Glomerular visceral epithelial cell (primary cell): ENCODE measurements around the gene IZUMO1.
"Not testable (repeated sequence)": the region's sequence is repeated elsewhere in the genome, so short reads cannot be mapped to it uniquely, and the experiment has no call there.

Experiments used
- DNase-seq: peaks from one replicate; pipeline ENCODE4 v3.0.0-alpha.2; 2016; ENCODE audit errors: extremely low spot score

Gene IZUMO1

GRCh38 chr19:48746738-48747575 is at the start of gene IZUMO1:
TSS of gene IZUMO1 (minus strand) at chr19:48746909. CDS start at chr19:48745859, 1,050 bp downstream.
- DNase-seq: peak; percentile 76

GRCh38 chr19:48795685-48796070 is 49.0 kb upstream of the IZUMO1 start:
- DNase-seq: no peak

DNA sequence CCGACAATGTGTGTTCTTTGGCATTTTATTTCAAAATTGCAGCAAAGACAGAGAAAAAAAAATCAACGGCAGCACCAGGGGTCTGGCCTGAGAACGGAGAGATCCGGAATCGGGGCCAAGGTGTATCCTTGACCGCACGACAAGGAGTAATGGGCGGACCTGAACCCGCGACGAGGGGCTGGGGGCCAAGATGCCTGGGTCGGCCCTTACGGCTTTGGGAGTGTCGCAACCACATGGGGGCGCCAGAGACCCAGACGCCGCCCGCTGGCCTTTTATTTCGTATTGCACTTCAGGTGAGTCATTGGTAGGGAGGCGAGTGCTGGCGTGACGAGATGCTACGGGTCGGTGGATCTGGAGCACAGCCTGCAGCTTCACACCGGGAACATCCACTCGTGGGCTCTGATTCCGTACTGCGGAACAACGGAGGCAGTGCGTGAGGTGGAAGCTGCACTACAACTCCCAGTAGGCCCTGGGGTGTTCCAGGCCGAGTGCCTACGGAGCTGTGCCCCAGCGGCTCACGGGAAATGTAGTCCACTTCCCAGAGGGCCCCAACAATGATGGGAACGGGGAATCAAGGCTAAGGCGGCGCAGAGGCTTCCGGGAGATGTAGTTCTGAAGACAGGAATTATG is 48.5 kb upstream of the IZUMO1 start:
- peak; percentile 91 for DNase-seq

- DNase-seq: no peak
Observed at GRCh38 chr19:48794291-48794690, 47.6 kb upstream of the IZUMO1 start.

DNA sequence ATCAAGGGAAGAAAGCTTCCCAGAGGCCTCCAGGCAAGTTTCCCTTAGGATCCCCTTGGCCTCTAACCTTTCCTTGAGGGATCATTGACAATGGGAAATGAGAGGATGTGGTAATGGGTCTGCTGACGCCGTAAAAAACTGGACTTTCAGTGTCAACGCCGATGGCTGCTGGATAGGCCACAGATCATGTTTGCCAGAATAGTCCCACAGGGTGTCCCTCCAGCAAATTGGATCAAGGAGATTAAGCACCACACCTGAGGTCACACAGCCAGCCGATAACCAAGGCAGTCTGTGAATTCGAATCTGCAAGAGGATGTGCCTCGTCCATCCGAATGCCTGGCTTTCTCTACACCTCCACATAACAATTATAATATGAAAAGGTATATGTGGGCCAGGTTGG is 46.6 kb upstream of the IZUMO1 start:
- no peak for DNase-seq

DNA sequence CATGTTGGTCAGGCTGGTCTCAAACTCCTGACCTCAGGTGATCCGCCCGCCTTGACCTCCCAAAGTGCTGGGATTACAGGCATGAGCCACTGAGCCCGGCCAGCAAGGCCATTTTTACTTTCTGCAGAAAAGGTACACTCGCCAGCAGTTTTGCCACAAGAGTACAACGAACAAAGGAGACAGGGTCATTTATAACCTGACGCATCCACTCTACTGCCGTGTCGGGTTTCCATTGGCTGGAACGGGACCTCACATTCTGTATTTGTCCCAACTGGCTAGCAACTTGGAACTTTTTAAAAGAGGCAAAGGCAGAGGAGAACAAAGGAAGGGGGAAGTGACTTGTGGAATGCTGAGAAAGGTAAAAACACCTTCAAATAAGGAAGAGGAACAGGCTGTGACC is 40.6 kb upstream of the IZUMO1 start:
- not testable (repeated sequence) for DNase-seq

DNA sequence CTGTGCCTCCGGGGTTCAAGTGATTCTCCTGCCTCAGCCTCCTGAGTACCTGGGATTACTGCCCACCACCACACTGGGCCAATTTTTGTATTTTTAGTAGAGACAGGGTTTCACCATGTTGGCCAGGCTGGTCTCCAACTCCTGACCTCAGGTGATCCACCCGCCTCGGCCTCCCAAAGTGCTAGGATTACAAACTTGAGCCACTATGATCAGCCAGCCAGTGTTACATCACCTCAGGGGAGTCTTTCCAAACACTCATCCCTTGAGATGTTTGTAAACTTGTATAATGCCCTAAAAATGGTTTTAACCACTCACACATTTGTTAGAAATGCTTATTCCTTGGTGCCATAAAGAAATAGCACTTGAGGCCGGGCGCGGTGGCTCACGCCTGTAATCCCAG is 39.7 kb upstream of the IZUMO1 start:
- DNase-seq: not testable (repeated sequence)

DNA sequence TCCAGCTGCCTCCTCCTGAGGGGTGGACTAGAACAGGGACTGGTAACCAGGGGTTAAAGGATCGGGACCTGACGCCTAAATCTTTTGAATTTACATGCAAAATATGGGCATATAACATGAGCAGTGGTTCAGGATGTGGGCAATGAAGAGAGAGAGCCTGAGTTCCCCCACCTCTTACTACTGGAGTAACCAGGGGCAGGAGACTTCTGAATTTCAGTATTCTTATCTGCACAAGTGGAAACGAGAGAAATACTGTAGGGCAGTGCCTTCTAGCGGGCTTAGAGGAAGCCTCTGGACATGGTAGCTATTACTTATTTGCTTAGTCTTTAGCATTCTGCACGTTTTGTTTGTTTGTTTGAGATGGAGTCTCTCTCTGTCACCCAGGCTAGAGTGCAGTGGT is 37.8 kb upstream of the IZUMO1 start:
- no peak for DNase-seq

GRCh38 chr19:48780631-48781391 is 34.1 kb upstream of the IZUMO1 start:
- peak; percentile 66 for DNase-seq

DNA sequence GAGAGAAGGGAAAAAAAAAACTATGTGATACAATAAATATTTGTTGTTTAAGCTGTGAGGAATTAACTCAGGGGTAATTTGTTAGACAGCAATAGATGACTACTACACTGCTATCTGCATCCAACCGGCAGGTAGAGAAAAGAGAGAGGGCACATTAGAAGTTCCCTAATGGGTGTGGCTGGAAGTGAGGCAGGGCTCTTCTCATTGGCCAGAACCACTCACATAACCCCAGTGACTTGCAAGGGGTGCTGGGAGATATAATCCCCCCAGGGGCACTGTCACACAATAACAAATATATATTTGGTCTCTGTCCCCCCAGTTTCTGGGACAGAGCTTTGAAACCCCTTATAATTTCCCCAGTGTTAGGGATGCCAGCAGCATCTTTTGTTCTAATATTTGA is 32.9 kb upstream of the IZUMO1 start:
- no peak for DNase-seq

GRCh38 chr19:48777720-48778119 is 31.0 kb upstream of the IZUMO1 start:
- DNase-seq: no peak

GRCh38 chr19:48777139-48777538 is 30.4 kb upstream of the IZUMO1 start:
- no peak for DNase-seq

DNA sequence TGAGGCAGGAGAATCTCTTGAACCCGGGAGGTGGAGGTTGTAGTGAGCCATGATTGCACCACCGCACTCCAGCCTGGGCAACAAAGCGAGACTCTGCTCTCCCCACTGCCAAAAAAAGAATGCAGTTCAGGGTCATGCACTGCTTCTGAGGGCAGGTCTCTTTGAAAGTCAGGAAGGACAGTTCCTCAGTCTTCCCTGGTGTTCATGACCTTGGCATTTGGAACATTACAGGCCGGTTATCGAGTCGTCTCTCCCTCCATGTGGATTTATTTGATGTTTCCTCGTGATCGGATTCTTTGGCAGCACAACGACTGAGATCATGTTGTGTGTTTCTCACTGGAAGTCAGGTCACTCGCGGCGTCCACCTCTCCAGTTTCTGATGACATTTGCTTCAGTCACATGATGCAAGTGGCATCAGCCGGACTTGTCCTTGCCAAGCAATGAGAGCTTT is 25.8 kb upstream of the IZUMO1 start:
- DNase-seq: no peak

GRCh38 chr19:48770734-48771472 is 24.2 kb upstream of the IZUMO1 start:
- no peak for DNase-seq

GRCh38 chr19:48770266-48770665 is 23.6 kb upstream of the IZUMO1 start:
- DNase-seq: peak; percentile 56

DNA sequence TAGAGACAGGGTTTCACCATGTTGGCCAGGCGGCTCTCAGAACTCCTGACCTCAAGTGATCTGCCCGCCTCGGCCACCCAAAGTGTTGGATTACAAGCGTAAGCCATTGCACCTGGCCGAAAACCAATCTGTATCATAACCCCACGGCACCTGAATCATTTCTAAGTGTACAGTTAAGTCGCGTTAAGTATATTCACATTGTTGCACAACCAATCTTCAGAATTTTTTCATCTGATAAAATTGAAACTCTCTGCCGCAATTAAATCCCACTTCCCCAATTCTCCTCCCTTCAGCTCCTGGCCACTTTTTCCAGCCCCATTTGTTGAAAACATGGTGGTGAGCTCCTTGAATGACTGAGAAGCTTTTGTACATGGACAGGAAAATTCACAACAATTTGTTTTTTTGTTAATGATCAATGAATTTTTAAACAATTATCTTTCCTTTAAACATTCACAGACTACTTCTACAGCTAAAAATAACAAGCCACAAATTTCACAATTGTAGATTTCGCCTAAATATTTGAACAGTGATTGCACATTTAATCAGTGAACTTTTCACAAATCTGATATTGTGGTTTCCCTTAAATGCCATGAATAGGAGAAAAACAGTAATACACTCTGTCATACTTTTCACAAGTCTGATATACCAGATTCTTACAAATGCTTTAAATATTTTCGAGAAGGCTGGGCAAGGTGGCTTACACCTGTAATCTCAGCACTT is 22.4 kb upstream of the IZUMO1 start:
- DNase-seq: no peak

DNA sequence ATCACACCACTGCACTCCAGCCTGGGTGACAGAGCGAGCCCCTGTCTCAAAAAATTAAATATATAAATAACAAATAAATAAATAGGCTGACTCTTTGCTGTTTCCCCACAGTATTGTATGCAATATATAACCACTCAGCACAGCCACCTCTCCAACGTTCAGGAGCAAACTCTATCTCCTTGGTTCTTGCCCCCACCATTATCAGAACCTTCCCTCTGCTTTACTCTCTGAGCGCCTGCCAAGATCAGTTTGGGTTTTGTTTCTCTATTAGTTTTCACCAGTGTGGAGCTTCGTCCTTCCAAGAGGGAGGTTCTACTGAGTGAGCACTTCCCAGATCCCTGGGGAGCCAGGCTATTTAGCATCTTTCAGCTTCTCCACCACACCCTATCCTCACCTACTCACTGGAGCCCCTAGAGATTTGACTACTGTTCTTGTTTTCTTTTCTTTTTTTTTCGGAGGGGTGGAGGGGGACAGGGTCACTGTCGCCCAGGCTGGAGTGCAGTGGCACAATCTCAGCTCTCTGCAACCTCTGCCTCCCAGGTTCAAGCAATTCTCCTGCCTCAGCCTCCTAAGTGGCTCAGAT is 21.6 kb upstream of the IZUMO1 start:
- not testable (repeated sequence) for DNase-seq

DNA sequence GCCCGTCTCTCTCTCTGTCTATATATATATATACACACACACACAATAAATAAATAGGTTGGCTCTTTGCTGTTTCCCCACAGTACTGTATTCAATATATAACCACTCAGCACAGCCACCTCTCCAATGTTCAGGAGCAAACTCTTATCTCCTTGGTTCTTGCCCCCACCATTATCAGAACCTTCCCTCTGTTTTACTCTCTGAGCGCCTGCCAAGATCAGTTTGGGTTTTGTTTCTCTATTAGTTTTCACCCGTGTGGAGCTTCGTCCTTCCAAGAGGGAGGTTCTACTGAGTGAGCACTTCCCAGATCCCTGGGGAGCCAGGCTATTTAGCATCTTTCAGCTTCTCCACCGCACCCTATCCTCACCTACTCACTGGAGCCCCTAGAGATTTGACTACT is 19.1 kb upstream of the IZUMO1 start:
- DNase-seq: not testable (repeated sequence)

DNA sequence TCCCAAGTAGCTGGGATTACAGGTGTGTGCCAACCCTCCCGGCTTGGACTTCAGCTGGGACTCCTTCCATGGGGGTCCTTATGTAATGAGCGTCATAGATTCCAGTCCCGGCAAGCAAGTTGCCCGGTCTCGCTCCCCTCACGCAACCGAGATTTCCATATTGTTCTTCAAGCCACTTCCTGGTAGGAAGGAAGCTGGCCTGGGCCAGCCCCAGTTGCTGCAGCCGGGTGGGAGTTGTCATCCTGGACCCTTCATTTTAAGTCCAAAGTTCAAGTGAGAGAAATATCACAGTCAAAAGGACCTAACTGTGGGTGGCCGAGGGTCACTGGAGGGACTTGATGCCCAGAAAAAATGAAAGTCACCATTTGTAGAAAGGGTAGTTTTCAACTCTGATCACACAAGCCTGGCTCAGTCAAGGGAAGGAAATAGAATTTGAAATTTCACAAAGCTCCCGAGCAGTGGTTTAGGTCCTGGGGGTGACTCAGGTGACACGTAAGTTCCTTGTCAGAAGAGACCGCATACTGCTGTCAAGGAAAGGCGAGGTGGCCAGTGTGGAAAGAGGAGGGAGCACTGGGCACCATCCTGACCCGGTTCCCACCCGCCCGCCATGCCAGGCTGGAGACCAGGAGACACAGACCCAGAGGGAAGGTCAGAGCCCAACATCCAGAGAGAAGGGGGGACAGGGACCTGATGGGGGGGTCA is 13.9 kb upstream of the IZUMO1 start:
- DNase-seq: no peak

- no peak for DNase-seq
Observed at GRCh38 chr19:48757741-48758144, 11.0 kb upstream of the IZUMO1 start.
